OCI-LY3 (cell line): ENCODE results near the gene LMCD1.

ENCODE experiments used
- H2AFZ ChIP-seq: fragments of 200-600, 300-600 bp; shearing (Covaris generic); 2 replicates; pipeline ENCODE4 v1.6.0; 2014; ENCODE audit warnings: antibody characterized with exemption, low read depth, low read length
- H3K27ac ChIP-seq: fragments of 200-600, 300-600 bp; sonication (generic); 2 replicates; pipeline ENCODE4 v1.5.1; 2014; ENCODE audit warnings: mild to moderate bottlenecking, low read length, moderate library complexity, mixed read lengths
- H3K27me3 ChIP-seq: fragments of 200-600, 300-600 bp; sonication (generic); 2 replicates; pipeline ENCODE4 v1.6.1; 2014; ENCODE audit warnings: low read depth, low read length, mixed read lengths
- H3K36me3 ChIP-seq: fragments of 200-600, 300-600 bp; sonication (generic); replicated peaks from 2 replicates; pipeline ENCODE3; 2014; ENCODE audit warnings: low read depth, low read length, mixed read lengths
- H3K4me1 ChIP-seq: fragments of 300-600, 200-600 bp; sonication (generic); 2 replicates; pipeline ENCODE4 v1.6.1; 2014; ENCODE audit warnings: low read length, mixed read lengths
- H3K4me2 ChIP-seq: fragments of 200-600, 300-600 bp; sonication (generic); 2 replicates; pipeline ENCODE4 v1.6.1; 2014; ENCODE audit warnings: low read length, mixed read lengths
- H3K4me3 ChIP-seq: fragments of 300-600, 200-600 bp; sonication (generic); 2 replicates; pipeline ENCODE4 v1.5.1; 2014; ENCODE audit warnings: antibody characterized with exemption, mild to moderate bottlenecking, low read length, moderate library complexity
- H3K79me2 ChIP-seq: fragments of 300-600, 200-600 bp; shearing (Covaris generic); 2 replicates; pipeline ENCODE4 v1.6.1; 2014; ENCODE audit warnings: mild to moderate bottlenecking, low read length, mixed read lengths
- H3K9ac ChIP-seq: fragments of 300-600, 200-600 bp; shearing (Covaris generic); 2 replicates; pipeline ENCODE4 v1.6.0; 2014; ENCODE audit warnings: mild to moderate bottlenecking, low read length, moderate library complexity
- H3K9me3 ChIP-seq: fragments of 200-600, 300-600 bp; shearing (Covaris generic); 2 replicates; pipeline ENCODE4 v1.6.1; 2014; ENCODE audit warnings: low read length, mixed read lengths; ENCODE audit not compliant: insufficient read depth
- H4K20me1 ChIP-seq: fragments of 200-600, 300-600 bp; sonication (generic); 2 replicates; pipeline ENCODE4 v1.6.1; 2016; ENCODE audit warnings: low read length, mixed read lengths; ENCODE audit not compliant: insufficient read depth
- CTCF ChIP-seq: fragments of 200-600, 300-600 bp; sonication (generic); IDR thresholded peaks from 2 replicates; pipeline ENCODE4 v1.5.1; 2014; ENCODE audit warnings: antibody characterized with exemption, low read length, low read depth
- EZH2phosphoT487 ChIP-seq: fragments of 200-600 bp; shearing (Covaris generic); IDR thresholded peaks from 2 replicates; pipeline ENCODE4 v1.6.1; 2018; ENCODE audit warnings: antibody characterized with exemption, mixed run types, low read depth

LMCD1 gene

DNA sequence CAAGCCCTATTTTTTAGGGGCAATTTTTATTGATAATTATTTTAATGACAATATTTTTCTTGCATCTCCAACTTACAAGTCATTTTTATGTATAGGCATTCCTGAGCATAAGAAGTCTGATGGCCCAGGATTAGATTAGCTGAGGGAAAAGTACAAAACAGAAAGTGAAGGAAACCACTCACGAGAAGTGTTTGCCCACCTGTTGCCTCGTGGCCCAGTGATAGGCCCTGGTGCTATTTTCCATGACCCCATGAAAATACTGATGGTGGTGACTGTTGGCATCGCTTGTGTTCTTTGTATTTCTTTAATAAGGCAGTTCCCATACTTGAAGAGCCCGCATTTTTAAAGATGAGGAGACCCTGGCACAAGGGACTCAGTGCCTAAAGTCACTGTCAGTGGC lies 7.9 kb upstream of the LMCD1 start:
- Histone ChIP-seq H3K27me3 (peaks cover 5% of the 10 kb centered on the region; the same call in 1 of the 2 replicates), H3K4me2 (no peak overlapping the region), H3K27ac (no peak overlapping the region), H3K4me1 (no peaks in the 10 kb centered on the region), H3K9ac (no peak overlapping the region), H3K79me2 (no peaks in the 10 kb centered on the region), H3K36me3 (no peaks in the 10 kb centered on the region), H3K4me3 (no peak overlapping the region), H2AFZ (no peak overlapping the region), H3K9me3 (no peaks in the 10 kb centered on the region), H4K20me1 (no peaks in the 10 kb centered on the region)
- TF ChIP-seq CTCF (no peak), EZH2phosphoT487 (no peak)

GRCh38 chr3:8494327-8494726 lies 7.3 kb upstream of the LMCD1 start:
- Histone ChIP-seq H3K27me3 (peaks cover 5% of the 10 kb centered on the region; the same call in 1 of the 2 replicates), H3K4me2 (no peak overlapping the region), H4K20me1 (no peaks in the 10 kb centered on the region), H3K9ac (no peak overlapping the region), H3K9me3 (no peaks in the 10 kb centered on the region), H3K36me3 (no peaks in the 10 kb centered on the region), H3K27ac (no peak overlapping the region), H3K4me3 (no peak overlapping the region), H3K4me1 (no peaks in the 10 kb centered on the region), H3K79me2 (no peaks in the 10 kb centered on the region), H2AFZ (no peak overlapping the region)
- no peak for TF ChIP-seq EZH2phosphoT487
- TF ChIP-seq CTCF: no peak

DNA sequence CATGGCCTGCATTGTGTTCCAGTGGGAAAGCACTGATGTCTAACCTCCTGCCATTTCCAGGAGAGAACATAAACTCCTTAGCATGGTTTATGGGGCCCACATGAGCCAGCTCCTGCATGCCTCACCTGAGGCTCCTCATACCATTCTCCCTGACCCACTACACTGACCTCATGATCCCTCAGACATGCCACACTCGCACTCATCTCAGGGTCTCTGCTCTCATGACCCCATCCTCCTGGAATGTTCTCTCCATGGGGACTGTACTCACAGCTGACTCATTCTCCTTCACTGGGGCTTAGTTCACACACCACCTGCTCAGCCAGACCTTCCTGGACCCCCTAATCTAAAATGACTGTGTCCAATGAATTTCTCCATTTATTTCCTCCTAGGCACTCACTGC lies 4.0 kb upstream of the LMCD1 start:
- H3K4me1 ChIP-seq: peaks cover 12% of the 10 kb centered on the region
- no peak overlapping the region for H3K27ac ChIP-seq
- H3K27me3 ChIP-seq: peaks cover 5% of the 10 kb centered on the region; the same call in 1 of the 2 replicates
- H3K4me2 ChIP-seq: no peak overlapping the region
- no peaks in the 10 kb centered on the region for H4K20me1 ChIP-seq
- no peaks in the 10 kb centered on the region for H3K36me3 ChIP-seq
- no peak overlapping the region for H2AFZ ChIP-seq
- H3K4me3 ChIP-seq: no peak overlapping the region
- TF ChIP-seq EZH2phosphoT487 (no peak), CTCF (no peak)
- H3K9me3 ChIP-seq: no peaks in the 10 kb centered on the region
- H3K9ac ChIP-seq: no peak overlapping the region
- no peaks in the 10 kb centered on the region for H3K79me2 ChIP-seq

DNA sequence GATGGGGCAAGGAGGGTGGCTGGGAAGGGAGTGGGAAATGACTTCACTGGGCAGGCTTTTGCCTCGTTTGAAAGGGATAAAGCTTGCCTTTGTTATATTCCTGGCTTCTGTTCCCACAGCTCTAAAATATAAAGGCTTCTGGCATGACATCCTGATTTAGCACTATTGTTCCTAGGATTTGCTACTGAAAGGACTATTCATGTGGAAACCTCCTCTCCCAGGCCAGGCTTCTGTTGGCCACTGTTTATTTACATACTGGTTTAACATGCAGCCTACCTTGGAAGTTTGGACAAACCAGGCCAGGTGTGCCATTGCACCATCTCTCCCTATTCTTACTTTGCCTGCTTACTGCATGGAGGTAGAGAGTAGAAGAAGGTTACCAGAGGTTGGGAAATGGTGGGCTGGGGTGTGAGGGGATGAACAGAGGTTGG lies 2.4 kb upstream of the LMCD1 start:
- Histone ChIP-seq H3K9ac (no peak overlapping the region), H3K4me3 (no peak overlapping the region), H4K20me1 (no peaks in the 10 kb centered on the region), H3K4me1 (peaks cover 28% of the 10 kb centered on the region), H3K4me2 (no peak overlapping the region), H2AFZ (no peak overlapping the region), H3K79me2 (no peaks in the 10 kb centered on the region), H3K36me3 (no peaks in the 10 kb centered on the region), H3K27ac (no peak overlapping the region), H3K9me3 (no peaks in the 10 kb centered on the region), H3K27me3 (no peaks in the 10 kb centered on the region)
- TF ChIP-seq CTCF (no peak), EZH2phosphoT487 (no peak)
